Endodermal cell (in vitro differentiated cells): Measurements from ENCODE around the gene IGFBP2. TPM values are rescaled to one million over a fixed set of nuclear protein-coding genes. Genes with fewer than 3 reads are reported as not detected.

Experiments
- DNase-seq: peaks from one replicate; pipeline ENCODE4 v3.0.0-alpha.2; 2017
- H3K27ac ChIP-seq: 2 replicates; pipeline ENCODE4 v1.5.1; 2013; ENCODE audit warnings: mild to moderate bottlenecking, low read depth, low read length, moderate library complexity
- H3K27me3 ChIP-seq: 2 replicates; pipeline ENCODE4 v1.6.1; 2013; ENCODE audit warnings: mild to moderate bottlenecking, low read length, moderate library complexity; ENCODE audit not compliant: insufficient read depth, control insufficient read depth, poor library complexity, severe bottlenecking
- H3K36me3 ChIP-seq: 2 replicates; pipeline ENCODE4 v1.7.0; 2013; ENCODE audit warnings: mild to moderate bottlenecking, low read length, moderate library complexity; ENCODE audit not compliant: control insufficient read depth, insufficient read depth
- H3K4me1 ChIP-seq: one replicate; pipeline ENCODE4 v1.7.0; 2013; ENCODE audit warnings: low read length; ENCODE audit not compliant: control insufficient read depth, insufficient read depth
- H3K4me3 ChIP-seq: 2 replicates; pipeline ENCODE4 v1.5.1; 2013; ENCODE audit warnings: mild to moderate bottlenecking, low read length, moderate library complexity
- H3K9ac ChIP-seq: 2 replicates; pipeline ENCODE4 v1.6.1; 2013; ENCODE audit warnings: mild to moderate bottlenecking, low read length, moderate library complexity; ENCODE audit not compliant: poor library complexity, severe bottlenecking; ENCODE audit errors: extremely low read depth
- H3K9me3 ChIP-seq: 2 replicates; pipeline ENCODE4 v1.6.1; 2013; ENCODE audit warnings: mild to moderate bottlenecking, low read length, moderate library complexity; ENCODE audit not compliant: control insufficient read depth
- H3K27ac Mint-ChIP-seq: 2 replicates; pipeline ENCODE4 v1.8.0; 2020; ENCODE audit warnings: mixed read lengths
- H3K27me3 Mint-ChIP-seq: 2 replicates; pipeline ENCODE4 v1.8.0; 2021; ENCODE audit warnings: mild to moderate bottlenecking, mixed read lengths; ENCODE audit not compliant: insufficient read depth
- H3K36me3 Mint-ChIP-seq: 2 replicates; pipeline ENCODE4 v1.8.0; 2020; ENCODE audit warnings: low read depth, mixed read lengths
- H3K4me1 Mint-ChIP-seq: 2 replicates; pipeline ENCODE4 v1.8.0; 2020; ENCODE audit warnings: mixed read lengths
- H3K4me3 Mint-ChIP-seq: 2 replicates; pipeline ENCODE4 v1.8.0; 2020; ENCODE audit warnings: mild to moderate bottlenecking, moderate library complexity, mixed read lengths
- H3K9me3 Mint-ChIP-seq: 2 replicates; pipeline ENCODE4 v1.8.0; 2020; ENCODE audit warnings: mild to moderate bottlenecking, mixed read lengths
- CTCF ChIP-seq: fragments of 200-600 bp; sonication (generic); conservative IDR thresholded peaks from 2 replicates; pipeline ENCODE4 v1.5.0; 2021; ENCODE audit warnings: antibody characterized with exemption, mild to moderate bottlenecking
- WGBS, 2 experiments: methylation state at CpG; one replicate each; pipeline versions ENCODE4 v1.1.5 to v1.1.7; 2013; ENCODE audit warnings: missing lambda C conversion rate in 2 of 2, mixed read lengths in 1 of 2; ENCODE audit not compliant: insufficient coverage in 1 of 2, insufficient read length in 1 of 2; 5-methylcytosine and 5-hydroxymethylcytosine counted together
- total RNA-seq, 2 donors: library from RNA; stranded (reverse); fragmentation: NEBNext Ultra II Directional in 1 of 2; extraction: Animal tissue kit (Norgen Biotek cat#: 25700) in 1 of 2; gene quantifications; 2 replicates in 1 of 2; 3 replicates in 1 of 2; pipeline ENCODE4 v1.2.1, GENCODE V29; 2021

IGFBP2 gene
- total RNA-seq, 2 donors from 2014 or later, result 80.8 to 313 TPM

- H3K27ac Mint-ChIP-seq, result no peak overlapping the region
Observed at GRCh38 chr2:216620786-216621185, 12.4 kb upstream of the IGFBP2 start.

GRCh38 chr2:216621292-216621691 is 11.9 kb upstream of the IGFBP2 start:
- WGBS, 2 experiments, result 91 to 100% methylated on average over 2 to 4 of the region's 4 CpGs
- peak overlapping the region; percentile 85 for H3K27ac ChIP-seq
- Mint-ChIP-seq H3K9me3 (no peaks in the 10 kb centered on the region), H3K27me3 (no peaks in the 10 kb centered on the region), H3K27ac (no peak overlapping the region), H3K4me3 (no peak overlapping the region), H3K4me1 (peaks cover 23% of the 10 kb centered on the region), H3K36me3 (no peaks in the 10 kb centered on the region)
- H3K9ac ChIP-seq, result no peak overlapping the region
- H3K4me3 ChIP-seq, result no peak overlapping the region
- H3K9me3 ChIP-seq, result no peaks in the 10 kb centered on the region
- H3K36me3 ChIP-seq, result no peaks in the 10 kb centered on the region
- no peaks in the 10 kb centered on the region for H3K27me3 ChIP-seq
- no peak for TF ChIP-seq CTCF
- DNase-seq, result no peak
- H3K4me1 ChIP-seq, result peaks cover 14% of the 10 kb centered on the region

More at GRCh38 chr2:216620786-216621185, 12.4 kb upstream of the IGFBP2 start:
- Histone ChIP-seq H3K9me3 (no peaks in the 10 kb centered on the region), H3K9ac (no peak overlapping the region), H3K36me3 (no peaks in the 10 kb centered on the region), H3K4me3 (no peak overlapping the region), H3K4me1 (peaks cover 14% of the 10 kb centered on the region), H3K27me3 (no peaks in the 10 kb centered on the region), H3K27ac (peak overlapping the region; percentile 85)
- Mint-ChIP-seq H3K4me1 (peaks cover 23% of the 10 kb centered on the region), H3K9me3 (no peaks in the 10 kb centered on the region), H3K4me3 (no peak overlapping the region), H3K27me3 (no peaks in the 10 kb centered on the region), H3K36me3 (no peaks in the 10 kb centered on the region)
- DNase-seq, result no peak
- no peak for TF ChIP-seq CTCF
- 80 to 91% methylated on average over 10 to 12 of the region's 12 CpGs for WGBS, 2 experiments

- TF ChIP-seq CTCF, result no peak
- H3K27ac ChIP-seq, result no peak overlapping the region
- no peak overlapping the region for H3K9ac ChIP-seq
- Mint-ChIP-seq H3K4me1 (peaks cover 17% of the 10 kb centered on the region), H3K36me3 (no peaks in the 10 kb centered on the region), H3K4me3 (no peak overlapping the region), H3K27me3 (peaks cover 2% of the 10 kb centered on the region), H3K27ac (no peak overlapping the region), H3K9me3 (no peaks in the 10 kb centered on the region)
- DNase-seq, result no peak
- no peaks in the 10 kb centered on the region for H3K9me3 ChIP-seq
- no peaks in the 10 kb centered on the region for H3K36me3 ChIP-seq
- no peaks in the 10 kb centered on the region for H3K27me3 ChIP-seq
- H3K4me3 ChIP-seq, result no peak overlapping the region
- H3K4me1 ChIP-seq, result peaks cover 14% of the 10 kb centered on the region
- WGBS, 2 experiments, result 94 to 100% methylated on average over 2 to 4 of the region's 4 CpGs
Observed at GRCh38 chr2:216622526-216622925, 10.7 kb upstream of the IGFBP2 start.
